Right lobe of liver (tissue), 6 donors: ENCODE data around the gene MYLK2. TPM values are rescaled to one million over a fixed set of nuclear protein-coding genes. Genes with fewer than 3 reads are reported as not detected.

Source experiments
- ATAC-seq, 4 donors: fragments of 200-7000 bp; cut with Tn5 transposase; one replicate each; pipeline ENCODE4 v1.9.1; 2020; ENCODE audit warnings: mild to moderate bottlenecking in 4 of 4, moderate library complexity in 4 of 4
- DNase-seq, 3 donors: peaks; one replicate each; pipeline ENCODE4 v3.0.0-alpha.2; 2020
- H3K27ac ChIP-seq, 3 donors: fragments of 200-600 bp; one replicate each; pipeline ENCODE4 v1.8.0; 2022
- H3K27me3 ChIP-seq, 2 donors: fragments of 200-600 bp; one replicate each; pipeline ENCODE4 v1.8.0; 2022
- H3K36me3 ChIP-seq, 4 donors: fragments of 200-600 bp; sonication (generic) in 1 of 4; one replicate each; pipeline versions ENCODE4 v1.5.1 to v1.8.0; 2017 to 2022; ENCODE audit warnings: control low read depth in 1 of 4
- H3K4me1 ChIP-seq, 4 donors: fragments of 200-600 bp; sonication (generic) in 1 of 4; one replicate each; pipeline versions ENCODE4 v1.5.1 to v1.8.0; 2017 to 2022; ENCODE audit warnings: control low read depth in 1 of 4
- H3K4me3 ChIP-seq, 3 donors: fragments of 200-600 bp; one replicate each; pipeline ENCODE4 v1.8.0; 2022
- H3K9me3 ChIP-seq, 4 donors: fragments of 200-600 bp; sonication (generic) in 1 of 4; one replicate each; pipeline versions ENCODE4 v1.5.1 to v1.8.0; 2017 to 2022; ENCODE audit warnings: control low read depth in 1 of 4
- CTCF ChIP-seq, 4 donors: fragments of 200-600 bp in 3 of 4; fragments of 450-650 bp in 1 of 4; IDR thresholded peaks; one replicate each; pipeline versions ENCODE4 v1.5.1 to v1.8.0; 2016 to 2022; ENCODE audit warnings: antibody characterized with exemption in 4 of 4, mild to moderate bottlenecking in 2 of 4
- POLR2A ChIP-seq: fragments of 450-650 bp; IDR thresholded peaks from one replicate; pipeline ENCODE4 v1.6.1; 2017; ENCODE audit warnings: antibody characterized with exemption, mild to moderate bottlenecking
- WGBS: methylation state at CpG from one replicate; pipeline ENCODE4 v1.1.6; 2018; ENCODE audit warnings: low coverage, low lambda C conversion rate; ENCODE audit not compliant: insufficient coverage; ENCODE audit errors: missing lambda C conversion rate; 5-methylcytosine and 5-hydroxymethylcytosine counted together
- intact Hi-C, 2 donors: fragments of 100-400 bp; cut with DNase I; formaldehyde crosslinking; loops; one replicate each; pipeline versions ENCODE4 v1.11.2 to v1.14.1; 2022
- total RNA-seq, 6 experiments: library from RNA; depleted of rRNA in 2 of 6; stranded (reverse); fragments of >200 nt in 2 of 6; fragmentation: NEBNext Ultra II Directional in 3 of 6; extraction: Animal tissue kit (Norgen Biotek cat#: 25700) in 3 of 6; gene quantifications; one replicate each; pipeline versions ENCODE4 v1.1.0 to v1.2.4, GENCODE V29; 2016 to 2023
- donor health status: DM: no; HTN: yes; CAD: no.
- donor health status: DM: no; HTN: no; CAD: no.
- donor health status: DM: no; HTN: no; CAD: no.
- donor health status: DM: no; HTN: yes; CAD: no.
- donor health status: DM: no; HTN: yes; CAD: no.

Gene MYLK2
- total RNA-seq, 6 experiments from 2014 or later = not detected

- Histone ChIP-seq H3K9me3 (no peaks in the 10 kb centered on the region), H3K27ac (no peak overlapping the region), H3K36me3 (no peaks in the 10 kb centered on the region), H3K4me3 (no peak overlapping the region), H3K27me3 (no peaks in the 10 kb centered on the region), H3K4me1 (no peaks in the 10 kb centered on the region)
- DNase-seq (no peak), ATAC-seq (peak in 3 of 4 donors; percentile 40 to 72 (median 46))
- no peak for TF ChIP-seq POLR2A
- peak in 2 of 4 donors; percentile 15 to 16 for TF ChIP-seq CTCF (IDR thresholded peaks at IDR 0.05)
- intact Hi-C loops = no loop called here
- whole genome bisulfite sequencing = 30% methylated on average over 3 of the region's 3 CpGs
Observed at GRCh38 chr20:31788578-31788977, 30.6 kb upstream of the MYLK2 start.

- no peaks in the 10 kb centered on the region for H3K36me3 ChIP-seq
- intact Hi-C loops = no loop called here
- no peaks in the 10 kb centered on the region for H3K4me1 ChIP-seq
- ATAC-seq = no peak
- WGBS = 93% methylated on average over 3 of the region's 3 CpGs
- DNase-seq = no peak
- TF ChIP-seq CTCF (IDR thresholded peaks at IDR 0.05) = no peak
- TF ChIP-seq POLR2A = no peak
- no peaks in the 10 kb centered on the region for H3K27me3 ChIP-seq
- H3K4me3 ChIP-seq = no peak overlapping the region
- no peaks in the 10 kb centered on the region for H3K9me3 ChIP-seq
- H3K27ac ChIP-seq = no peak overlapping the region
Observed at GRCh38 chr20:31790401-31790800, 28.8 kb upstream of the MYLK2 start.

GRCh38 chr20:31797364-31797763 is 21.8 kb upstream of the MYLK2 start:
- Histone ChIP-seq H3K4me3 (no peak overlapping the region), H3K27ac (no peak overlapping the region), H3K27me3 (no peaks in the 10 kb centered on the region), H3K36me3 (no peaks in the 10 kb centered on the region), H3K4me1 (no peaks in the 10 kb centered on the region), H3K9me3 (no peaks in the 10 kb centered on the region)
- WGBS = 100% methylated on average over 1 of the region's 3 CpGs
- no peak for TF ChIP-seq CTCF (IDR thresholded peaks at IDR 0.05)
- no peak for TF ChIP-seq POLR2A
- intact Hi-C loops = no loop called here
- DNase-seq (no peak), ATAC-seq (no peak)

GRCh38 chr20:31801508-31801907 is 17.6 kb upstream of the MYLK2 start:
- TF ChIP-seq POLR2A (no peak), CTCF (IDR thresholded peaks at IDR 0.05) (no peak)
- no peaks in the 10 kb centered on the region for H3K27me3 ChIP-seq
- H3K36me3 ChIP-seq = no peaks in the 10 kb centered on the region
- intact Hi-C loops = no loop called here
- DNase-seq (no peak), ATAC-seq (no peak)
- no peak overlapping the region for H3K4me3 ChIP-seq
- no peaks in the 10 kb centered on the region for H3K4me1 ChIP-seq
- 88% methylated on average over 3 of the region's 7 CpGs for WGBS
- no peak overlapping the region for H3K27ac ChIP-seq
- no peaks in the 10 kb centered on the region for H3K9me3 ChIP-seq
